Neutrophil (primary cell): ENCODE results near the gene FBXO4.

Source experiments
- H3K27ac ChIP-seq: fragments of 200-600 bp; sonication (generic); 2 replicates; pipeline ENCODE4 v1.5.1; 2016; ENCODE audit warnings: mild to moderate bottlenecking, moderate library complexity
- H3K27me3 ChIP-seq: fragments of 200-600 bp; sonication (generic); 2 replicates; pipeline ENCODE4 v1.6.0; 2016; ENCODE audit warnings: mild to moderate bottlenecking
- H3K36me3 ChIP-seq: fragments of 200-600 bp; sonication (generic); 2 replicates; pipeline ENCODE4 v1.5.1; 2017
- H3K4me1 ChIP-seq, 2 experiments: fragments of 200-600 bp in 1 of 2; sonication (generic) in 1 of 2; 1 replicate in 1 of 2; 2 replicates in 1 of 2; pipeline versions ENCODE4 v1.5.1 to v1.6.1; 2013 to 2016; ENCODE audit warnings: low read depth in 1 of 2, low read length in 1 of 2, mild to moderate bottlenecking in 1 of 2, moderate library complexity in 1 of 2; ENCODE audit not compliant: control insufficient read depth in 1 of 2, insufficient read depth in 1 of 2
- H3K4me3 ChIP-seq, 2 experiments: fragments of 200-600 bp in 1 of 2; sonication (generic) in 1 of 2; 1 replicate in 1 of 2; 2 replicates in 1 of 2; pipeline ENCODE4 v1.5.1; 2013 to 2016; ENCODE audit warnings: low read depth in 1 of 2, low read length in 1 of 2, mild to moderate bottlenecking in 1 of 2, moderate library complexity in 1 of 2
- H3K9me3 ChIP-seq: fragments of 200-600 bp; sonication (generic); 2 replicates; pipeline ENCODE4 v1.5.1; 2016
- CTCF ChIP-seq: fragments of 200-600 bp; sonication (generic); IDR thresholded peaks from 2 replicates; pipeline ENCODE4 v1.5.1; 2016; ENCODE audit warnings: antibody characterized with exemption

Gene FBXO4

GRCh38 chr5:41924872-41925554 is at the start of gene FBXO4:
FBXO4 (plus strand) TSS chr5:41925281; CDS start chr5:41925310, 29 bp downstream.
- Histone ChIP-seq H3K36me3 (peaks cover 17% of the 10 kb centered on the region), H3K27me3 (no peaks in the 10 kb centered on the region), H3K27ac (peak within 1 kb of the TSS; percentile 70), H3K9me3 (no peaks in the 10 kb centered on the region), H3K4me1 (peaks cover 14 to 16% of the 10 kb centered on the region in 2 experiments), H3K4me3 (peak within 1 kb of the TSS; percentile 53 to 67)
- TF ChIP-seq CTCF: peak; percentile 1

- no peak for TF ChIP-seq CTCF
- H3K27ac ChIP-seq: no peak overlapping the region
Measured at GRCh38 chr5:41876678-41877077, 48.4 kb upstream of the FBXO4 start.

GRCh38 chr5:41877408-41877807 is 47.7 kb upstream of the FBXO4 start:
- no peaks in the 10 kb centered on the region for H3K9me3 ChIP-seq
- no peak for TF ChIP-seq CTCF
- no peaks in the 10 kb centered on the region for H3K36me3 ChIP-seq
- peaks cover 29% of the 10 kb centered on the region for H3K27me3 ChIP-seq
- H3K27ac ChIP-seq: no peak overlapping the region
- no peak overlapping the region for H3K4me3 ChIP-seq
- no peaks in the 10 kb centered on the region for H3K4me1 ChIP-seq

More at GRCh38 chr5:41876678-41877077, 48.4 kb upstream of the FBXO4 start:
- no peak overlapping the region for H3K4me3 ChIP-seq
- no peaks in the 10 kb centered on the region for H3K36me3 ChIP-seq
- no peaks in the 10 kb centered on the region for H3K4me1 ChIP-seq
- H3K9me3 ChIP-seq: no peaks in the 10 kb centered on the region
- peaks cover 35% of the 10 kb centered on the region for H3K27me3 ChIP-seq

GRCh38 chr5:41878173-41878572 is 46.9 kb upstream of the FBXO4 start:
- Histone ChIP-seq H3K9me3 (no peaks in the 10 kb centered on the region), H3K27me3 (peaks cover 29% of the 10 kb centered on the region), H3K36me3 (no peaks in the 10 kb centered on the region), H3K4me1 (no peaks in the 10 kb centered on the region), H3K27ac (no peak overlapping the region), H3K4me3 (no peak overlapping the region)
- no peak for TF ChIP-seq CTCF

GRCh38 chr5:41878643-41879478 is 46.2 kb upstream of the FBXO4 start:
- Histone ChIP-seq H3K9me3 (no peaks in the 10 kb centered on the region), H3K4me1 (no peaks in the 10 kb centered on the region), H3K4me3 (no peak overlapping the region), H3K27me3 (peaks cover 29% of the 10 kb centered on the region), H3K27ac (no peak overlapping the region), H3K36me3 (no peaks in the 10 kb centered on the region)
- TF ChIP-seq CTCF: no peak
